ENCODE results near the gene NFIA.
A peak's percentile ranks its signal among the peaks of the same experiment; 100 is the strongest.

Gene NFIA

GRCh38 chr1:61315011-61315410 is 232.7 kb downstream of the NFIA start:
- FAIRE-seq (no peak), DNase-seq (ENCODE audit: insufficient read length, low spot score) (no peak)
- TF ChIP-seq SPI1 (IDR thresholded peaks at IDR 0.05; ENCODE audit: low read depth, low read length): no peak
- TF ChIP-seq PAX5 (IDR thresholded peaks at IDR 0.05; ENCODE audit: insufficient read depth, low read length, severe bottlenecking): no peak
- TF ChIP-seq POU2F2 (IDR thresholded peaks at IDR 0.05; ENCODE audit: low read depth, low read length): no peak
- no peak for TF ChIP-seq POLR2AphosphoS5 (IDR thresholded peaks at IDR 0.05; ENCODE audit: low read depth, low read length)
- TF ChIP-seq TAF1 (IDR thresholded peaks at IDR 0.05; ENCODE audit: low read depth, low read length): no peak
- TF ChIP-seq POLR2A (IDR thresholded peaks at IDR 0.05; ENCODE audit: low read depth, low read length): no peak

- DNase-seq (ENCODE audit: insufficient read length, low spot score) (no peak), FAIRE-seq (no peak)
- TF ChIP-seq POLR2A (IDR thresholded peaks at IDR 0.05; ENCODE audit: low read depth, low read length): no peak
- no peak for TF ChIP-seq PAX5 (IDR thresholded peaks at IDR 0.05; ENCODE audit: insufficient read depth, low read length, severe bottlenecking)
- no peak for TF ChIP-seq TAF1 (IDR thresholded peaks at IDR 0.05; ENCODE audit: low read depth, low read length)
- TF ChIP-seq POLR2AphosphoS5 (IDR thresholded peaks at IDR 0.05; ENCODE audit: low read depth, low read length): no peak
- no peak for TF ChIP-seq POU2F2 (IDR thresholded peaks at IDR 0.05; ENCODE audit: low read depth, low read length)
- no peak for TF ChIP-seq SPI1 (IDR thresholded peaks at IDR 0.05; ENCODE audit: low read depth, low read length)
Observed at GRCh38 chr1:61316493-61316892, 234.1 kb downstream of the NFIA start.

GRCh38 chr1:61318319-61319125 is 236.2 kb downstream of the NFIA start:
- TF ChIP-seq SPI1 (IDR thresholded peaks at IDR 0.05; ENCODE audit: low read depth, low read length): no peak
- peak; percentile 80; the same call in 1 of the 2 replicates for TF ChIP-seq POU2F2 (IDR thresholded peaks at IDR 0.05; ENCODE audit: low read depth, low read length)
- no peak for TF ChIP-seq POLR2A (IDR thresholded peaks at IDR 0.05; ENCODE audit: low read depth, low read length)
- TF ChIP-seq POLR2AphosphoS5 (IDR thresholded peaks at IDR 0.05; ENCODE audit: low read depth, low read length): no peak
- no peak for TF ChIP-seq TAF1 (IDR thresholded peaks at IDR 0.05; ENCODE audit: low read depth, low read length)
- FAIRE-seq (peak; percentile 28), DNase-seq (ENCODE audit: insufficient read length, low spot score) (peak; percentile 15)

GRCh38 chr1:61320575-61320974 is 238.2 kb downstream of the NFIA start:
- no peak for FAIRE-seq
- no peak for DNase-seq (ENCODE audit: insufficient read length, low spot score)
- TF ChIP-seq PAX5 (IDR thresholded peaks at IDR 0.05; ENCODE audit: insufficient read depth, low read length, severe bottlenecking): no peak
- TF ChIP-seq POU2F2 (IDR thresholded peaks at IDR 0.05; ENCODE audit: low read depth, low read length): no peak
- TF ChIP-seq POLR2A (IDR thresholded peaks at IDR 0.05; ENCODE audit: low read depth, low read length): no peak
- no peak for TF ChIP-seq POLR2AphosphoS5 (IDR thresholded peaks at IDR 0.05; ENCODE audit: low read depth, low read length)
- no peak for TF ChIP-seq TAF1 (IDR thresholded peaks at IDR 0.05; ENCODE audit: low read depth, low read length)
- no peak for TF ChIP-seq SPI1 (IDR thresholded peaks at IDR 0.05; ENCODE audit: low read depth, low read length)

GRCh38 chr1:61322008-61322744 is 239.8 kb downstream of the NFIA start:
- TF ChIP-seq POLR2AphosphoS5 (IDR thresholded peaks at IDR 0.05; ENCODE audit: low read depth, low read length): no peak
- no peak for TF ChIP-seq POLR2A (IDR thresholded peaks at IDR 0.05; ENCODE audit: low read depth, low read length)
- no peak for TF ChIP-seq TAF1 (IDR thresholded peaks at IDR 0.05; ENCODE audit: low read depth, low read length)
- no peak for TF ChIP-seq POU2F2 (IDR thresholded peaks at IDR 0.05; ENCODE audit: low read depth, low read length)
- no peak for TF ChIP-seq SPI1 (IDR thresholded peaks at IDR 0.05; ENCODE audit: low read depth, low read length)
- FAIRE-seq (no peak), DNase-seq (ENCODE audit: insufficient read length, low spot score) (no peak)

GRCh38 chr1:61322769-61323168 is 240.4 kb downstream of the NFIA start:
- DNase-seq (ENCODE audit: insufficient read length, low spot score) (no peak), FAIRE-seq (no peak)
- TF ChIP-seq SPI1 (IDR thresholded peaks at IDR 0.05; ENCODE audit: low read depth, low read length) (no peak), POLR2A (IDR thresholded peaks at IDR 0.05; ENCODE audit: low read depth, low read length) (no peak), POU2F2 (IDR thresholded peaks at IDR 0.05; ENCODE audit: low read depth, low read length) (no peak), PAX5 (IDR thresholded peaks at IDR 0.05; ENCODE audit: insufficient read depth, low read length, severe bottlenecking) (no peak), POLR2AphosphoS5 (IDR thresholded peaks at IDR 0.05; ENCODE audit: low read depth, low read length) (no peak), TAF1 (IDR thresholded peaks at IDR 0.05; ENCODE audit: low read depth, low read length) (no peak)

- FAIRE-seq (no peak), DNase-seq (ENCODE audit: insufficient read length, low spot score) (no peak)
- TF ChIP-seq TAF1 (IDR thresholded peaks at IDR 0.05; ENCODE audit: low read depth, low read length): no peak
- TF ChIP-seq PAX5 (IDR thresholded peaks at IDR 0.05; ENCODE audit: insufficient read depth, low read length, severe bottlenecking): no peak
- no peak for TF ChIP-seq SPI1 (IDR thresholded peaks at IDR 0.05; ENCODE audit: low read depth, low read length)
- no peak for TF ChIP-seq POU2F2 (IDR thresholded peaks at IDR 0.05; ENCODE audit: low read depth, low read length)
- no peak for TF ChIP-seq POLR2AphosphoS5 (IDR thresholded peaks at IDR 0.05; ENCODE audit: low read depth, low read length)
- no peak for TF ChIP-seq POLR2A (IDR thresholded peaks at IDR 0.05; ENCODE audit: low read depth, low read length)
Observed at GRCh38 chr1:61323681-61324328, 241.4 kb downstream of the NFIA start.

- FAIRE-seq: no peak
- no peak for DNase-seq (ENCODE audit: insufficient read length, low spot score)
- TF ChIP-seq POLR2AphosphoS5 (IDR thresholded peaks at IDR 0.05; ENCODE audit: low read depth, low read length) (no peak), TAF1 (IDR thresholded peaks at IDR 0.05; ENCODE audit: low read depth, low read length) (no peak), SPI1 (IDR thresholded peaks at IDR 0.05; ENCODE audit: low read depth, low read length) (no peak), PAX5 (IDR thresholded peaks at IDR 0.05; ENCODE audit: insufficient read depth, low read length, severe bottlenecking) (no peak), POLR2A (IDR thresholded peaks at IDR 0.05; ENCODE audit: low read depth, low read length) (no peak), POU2F2 (IDR thresholded peaks at IDR 0.05; ENCODE audit: low read depth, low read length) (no peak)
Observed at GRCh38 chr1:61326713-61327112, 244.4 kb downstream of the NFIA start.

- DNase-seq (ENCODE audit: insufficient read length, low spot score): no peak
- TF ChIP-seq SPI1 (IDR thresholded peaks at IDR 0.05; ENCODE audit: low read depth, low read length) (no peak), PAX5 (IDR thresholded peaks at IDR 0.05; ENCODE audit: insufficient read depth, low read length, severe bottlenecking) (no peak), POLR2A (IDR thresholded peaks at IDR 0.05; ENCODE audit: low read depth, low read length) (no peak), TAF1 (IDR thresholded peaks at IDR 0.05; ENCODE audit: low read depth, low read length) (no peak), POLR2AphosphoS5 (IDR thresholded peaks at IDR 0.05; ENCODE audit: low read depth, low read length) (no peak), POU2F2 (IDR thresholded peaks at IDR 0.05; ENCODE audit: low read depth, low read length) (no peak)
- no peak for FAIRE-seq
Observed at GRCh38 chr1:61327436-61327835, 245.1 kb downstream of the NFIA start.

All from GM12891 (cell line).